DOHH2 (cell line): ENCODE measurements around the gene LAMC3.

ENCODE experiments used
- H3F3A ChIP-seq: fragments of 200-600 bp; sonication (generic), shearing (Covaris generic); 2 replicates; pipeline ENCODE4 v1.6.0; 2016; ENCODE audit warnings: antibody characterized with exemption, mild to moderate bottlenecking; ENCODE audit not compliant: control insufficient read depth, insufficient read depth
- H3K27ac ChIP-seq: fragments of 200-600 bp; sonication (generic); 2 replicates; pipeline ENCODE4 v1.5.1; 2014; ENCODE audit warnings: low read depth, mild to moderate bottlenecking, low read length, moderate library complexity
- H3K27me3 ChIP-seq: fragments of 200-600 bp; sonication (generic); 2 replicates; pipeline ENCODE4 v1.6.1; 2014; ENCODE audit warnings: mild to moderate bottlenecking, low read length, mixed read lengths; ENCODE audit not compliant: control insufficient read depth
- H3K36me3 ChIP-seq: fragments of 200-600 bp; sonication (generic); 2 replicates; pipeline ENCODE4 v1.6.1; 2014; ENCODE audit warnings: mild to moderate bottlenecking, low read length, moderate library complexity, mixed read lengths; ENCODE audit not compliant: control insufficient read depth
- H3K4me1 ChIP-seq: fragments of 200-600 bp; sonication (generic); 2 replicates; pipeline ENCODE4 v1.6.1; 2014; ENCODE audit warnings: mild to moderate bottlenecking, low read length, mixed read lengths; ENCODE audit not compliant: control insufficient read depth
- H3K4me2 ChIP-seq: fragments of 200-600 bp; sonication (generic); 2 replicates; pipeline ENCODE4 v1.6.0; 2014; ENCODE audit warnings: mild to moderate bottlenecking, low read length, moderate library complexity
- H3K4me3 ChIP-seq: fragments of 200-600 bp; sonication (generic); 2 replicates; pipeline ENCODE4 v1.5.1; 2014; ENCODE audit warnings: mild to moderate bottlenecking, low read length, mixed read lengths
- H3K79me2 ChIP-seq: fragments of 200-600 bp; sonication (generic); 2 replicates; pipeline ENCODE4 v1.6.1; 2014; ENCODE audit warnings: mild to moderate bottlenecking, low read length, mixed read lengths; ENCODE audit not compliant: control insufficient read depth
- H3K9me2 ChIP-seq: fragments of 200-600 bp; sonication (generic); replicated peaks from 2 replicates; pipeline ENCODE4 v1.6.1; 2014; ENCODE audit warnings: mild to moderate bottlenecking, low read length, mixed read lengths; ENCODE audit not compliant: control insufficient read depth
- H3K9me3 ChIP-seq: fragments of 200-600 bp; sonication (generic); 2 replicates; pipeline ENCODE4 v1.6.1; 2014; ENCODE audit warnings: antibody characterized with exemption, low read length, mixed read lengths; ENCODE audit not compliant: control insufficient read depth, insufficient read depth
- H4K20me1 ChIP-seq: fragments of 200-600 bp; sonication (generic); 2 replicates; pipeline ENCODE4 v1.6.0; 2014; ENCODE audit warnings: low read depth, mild to moderate bottlenecking, antibody characterized with exemption, low read length, moderate library complexity; ENCODE audit not compliant: control insufficient read depth, insufficient read depth
- EZH2phosphoT487 ChIP-seq: fragments of 200-600 bp; sonication (generic); IDR thresholded peaks from 2 replicates; pipeline ENCODE4 v1.6.1; 2017; ENCODE audit warnings: borderline replicate concordance, mild to moderate bottlenecking, antibody characterized with exemption, low read length, moderate library complexity, mixed read lengths
- TF ChIP-seq, protein P1 (sequence below): fragments of 200-600 bp; sonication (generic); IDR thresholded peaks from one replicate; pipeline ENCODE4 v1.5.1; 2014; ENCODE audit warnings: antibody characterized with exemption, mild to moderate bottlenecking, low read depth, low read length; ENCODE audit not compliant: poor library complexity, severe bottlenecking

Gene LAMC3

DNA sequence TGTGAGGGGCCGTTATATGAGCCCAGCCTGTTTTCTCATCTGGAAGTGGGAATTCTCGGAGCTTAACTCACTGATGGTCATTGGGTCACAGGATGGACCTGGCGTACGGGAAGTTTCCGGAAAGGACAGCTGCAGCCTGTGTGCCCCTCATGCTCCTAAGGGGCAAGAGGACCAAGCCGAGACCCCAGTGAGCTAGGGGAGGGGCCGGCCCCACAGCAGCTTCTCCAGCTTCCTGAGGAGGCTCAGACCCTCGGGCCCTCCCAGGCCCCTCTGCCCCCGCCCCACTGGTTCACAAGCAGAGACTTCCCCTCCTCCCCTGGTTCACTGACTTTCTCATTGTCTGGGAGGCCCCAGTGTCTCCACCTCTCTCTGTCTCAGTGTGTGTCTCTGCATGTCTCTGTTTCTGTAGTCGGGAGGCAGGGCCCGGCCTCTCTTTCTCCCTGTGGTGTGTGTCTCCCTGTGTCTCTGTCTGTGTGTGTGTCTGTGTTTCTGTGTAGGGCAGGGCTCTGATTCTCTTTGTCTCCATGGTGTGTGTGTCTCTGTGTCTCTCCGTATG is 37.6 kb upstream of the LAMC3 start:
- no peak overlapping the region for H3K4me2 ChIP-seq
- no peak for TF ChIP-seq EZH2phosphoT487
- TF ChIP-seq, protein P1, sequence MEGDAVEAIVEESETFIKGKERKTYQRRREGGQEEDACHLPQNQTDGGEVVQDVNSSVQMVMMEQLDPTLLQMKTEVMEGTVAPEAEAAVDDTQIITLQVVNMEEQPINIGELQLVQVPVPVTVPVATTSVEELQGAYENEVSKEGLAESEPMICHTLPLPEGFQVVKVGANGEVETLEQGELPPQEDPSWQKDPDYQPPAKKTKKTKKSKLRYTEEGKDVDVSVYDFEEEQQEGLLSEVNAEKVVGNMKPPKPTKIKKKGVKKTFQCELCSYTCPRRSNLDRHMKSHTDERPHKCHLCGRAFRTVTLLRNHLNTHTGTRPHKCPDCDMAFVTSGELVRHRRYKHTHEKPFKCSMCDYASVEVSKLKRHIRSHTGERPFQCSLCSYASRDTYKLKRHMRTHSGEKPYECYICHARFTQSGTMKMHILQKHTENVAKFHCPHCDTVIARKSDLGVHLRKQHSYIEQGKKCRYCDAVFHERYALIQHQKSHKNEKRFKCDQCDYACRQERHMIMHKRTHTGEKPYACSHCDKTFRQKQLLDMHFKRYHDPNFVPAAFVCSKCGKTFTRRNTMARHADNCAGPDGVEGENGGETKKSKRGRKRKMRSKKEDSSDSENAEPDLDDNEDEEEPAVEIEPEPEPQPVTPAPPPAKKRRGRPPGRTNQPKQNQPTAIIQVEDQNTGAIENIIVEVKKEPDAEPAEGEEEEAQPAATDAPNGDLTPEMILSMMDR: no peak
- H3K27me3 ChIP-seq: no peaks in the 10 kb centered on the region

DNA sequence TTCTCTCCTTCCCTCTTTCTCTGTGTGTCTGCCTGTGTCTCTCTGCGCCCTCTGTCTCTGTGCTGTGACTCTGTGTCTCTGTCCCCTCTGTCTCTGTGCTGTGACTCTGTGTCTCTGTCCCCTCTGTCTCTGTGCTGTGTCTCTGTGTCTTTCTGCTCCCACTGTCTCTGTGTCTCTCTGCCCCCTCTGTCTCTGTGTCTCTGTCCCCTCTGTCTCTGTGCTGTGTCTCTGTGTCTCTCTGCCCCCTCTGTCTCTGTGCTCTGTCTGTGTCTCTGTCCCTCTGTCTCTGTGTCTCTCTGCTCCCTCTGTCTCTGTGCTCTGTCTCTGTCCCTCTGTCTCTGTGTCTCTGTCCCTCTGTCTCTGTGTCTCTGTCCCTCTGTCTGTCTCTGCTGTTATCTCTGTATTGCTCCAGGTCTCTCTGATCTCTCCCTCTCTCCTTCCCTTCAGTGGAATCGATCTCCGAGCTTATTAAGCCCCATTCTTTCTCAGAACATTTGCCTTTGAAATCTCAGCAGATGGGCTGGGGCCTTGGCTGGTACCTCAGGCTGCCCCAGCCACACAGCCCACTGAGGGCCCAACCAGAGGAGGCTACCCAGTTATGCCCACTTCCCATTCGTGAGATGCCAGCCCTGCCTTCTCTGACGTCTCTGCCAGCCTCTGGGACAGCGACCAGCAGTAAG is 36.6 kb upstream of the LAMC3 start:
- H3K27me3 ChIP-seq: no peaks in the 10 kb centered on the region
- H3K36me3 ChIP-seq: no peaks in the 10 kb centered on the region
- H3K9me3 ChIP-seq: no peaks in the 10 kb centered on the region
- no peak overlapping the region for H3K27ac ChIP-seq
- no peak overlapping the region for H3K4me3 ChIP-seq
- H3K4me2 ChIP-seq: no peak overlapping the region
- no peaks in the 10 kb centered on the region for H3K79me2 ChIP-seq
- peaks cover 3% of the 10 kb centered on the region; the same call in 1 of the 2 replicates for H4K20me1 ChIP-seq
- H3K9me2 ChIP-seq: no peaks in the 10 kb centered on the region
- no peaks in the 10 kb centered on the region for H3F3A ChIP-seq
- H3K4me1 ChIP-seq: no peaks in the 10 kb centered on the region
- no peak for TF ChIP-seq EZH2phosphoT487
- TF ChIP-seq, protein P1: no peak

More for the DNA sequence above, 37.6 kb upstream of the LAMC3 start:
- no peaks in the 10 kb centered on the region for H3K9me2 ChIP-seq
- H3K27ac ChIP-seq: no peak overlapping the region
- H3K4me3 ChIP-seq: no peak overlapping the region
- no peaks in the 10 kb centered on the region for H3K36me3 ChIP-seq
- H4K20me1 ChIP-seq: peaks cover 3% of the 10 kb centered on the region; the same call in 1 of the 2 replicates
- no peaks in the 10 kb centered on the region for H3F3A ChIP-seq
- no peaks in the 10 kb centered on the region for H3K4me1 ChIP-seq
- no peaks in the 10 kb centered on the region for H3K79me2 ChIP-seq
- H3K9me3 ChIP-seq: no peaks in the 10 kb centered on the region

DNA sequence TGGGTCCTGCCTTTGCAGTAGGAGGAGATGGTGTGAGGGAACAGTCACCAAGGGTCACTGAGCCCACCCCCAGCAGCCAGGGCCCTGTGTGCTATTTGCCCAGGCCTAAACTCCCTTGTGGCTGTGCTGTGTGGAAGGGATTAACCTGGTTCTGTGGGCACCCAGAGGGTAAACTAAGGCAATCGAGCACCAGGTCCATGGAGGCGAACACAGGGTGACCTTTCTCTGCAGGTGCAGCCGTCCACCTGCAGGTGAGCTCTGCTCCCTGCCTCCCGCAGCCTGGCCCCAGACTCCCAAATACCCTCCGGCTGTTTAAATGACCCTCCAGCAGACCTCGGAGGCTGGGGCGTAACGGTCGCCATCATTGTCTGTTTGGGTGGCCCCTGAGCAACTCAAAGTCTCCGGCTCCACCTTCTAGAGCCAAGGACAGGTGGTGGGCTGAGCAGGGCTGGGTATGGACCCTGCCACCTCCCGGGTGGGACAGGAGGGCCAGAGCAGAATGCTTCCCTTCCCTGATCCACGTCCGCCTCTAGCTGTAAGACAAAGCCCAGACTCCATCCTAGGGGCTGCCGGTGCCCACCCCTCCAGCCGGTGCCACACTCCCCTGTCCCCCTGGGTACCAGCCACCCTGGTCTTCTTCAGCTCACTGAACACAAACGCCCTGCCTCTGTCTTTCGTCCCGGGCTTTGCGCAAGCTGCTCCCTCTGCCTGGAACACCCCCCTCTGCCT is 35.9 kb upstream of the LAMC3 start:
- TF ChIP-seq EZH2phosphoT487: no peak
- TF ChIP-seq, protein P1: no peak
- Histone ChIP-seq H3K9me2 (no peaks in the 10 kb centered on the region), H3K4me2 (no peak overlapping the region), H3K36me3 (no peaks in the 10 kb centered on the region), H3K4me3 (no peak overlapping the region), H3K4me1 (no peaks in the 10 kb centered on the region), H3K79me2 (no peaks in the 10 kb centered on the region), H3K27me3 (no peaks in the 10 kb centered on the region), H3K27ac (no peak overlapping the region), H3K9me3 (no peaks in the 10 kb centered on the region), H3F3A (no peaks in the 10 kb centered on the region), H4K20me1 (peaks cover 3% of the 10 kb centered on the region; the same call in 1 of the 2 replicates)
